ENCODE data around the gene DEPDC4. TPM values are rescaled to one million over a fixed set of nuclear protein-coding genes. Genes with fewer than 3 reads are reported as not detected.
"Not testable (repeated sequence)": the region's sequence is repeated elsewhere in the genome, so short reads cannot be mapped to it uniquely, and the experiment has no call there.

The DEPDC4 gene
- total RNA-seq, 1 experiment from 2014 or later, result 1.9 TPM

DNA sequence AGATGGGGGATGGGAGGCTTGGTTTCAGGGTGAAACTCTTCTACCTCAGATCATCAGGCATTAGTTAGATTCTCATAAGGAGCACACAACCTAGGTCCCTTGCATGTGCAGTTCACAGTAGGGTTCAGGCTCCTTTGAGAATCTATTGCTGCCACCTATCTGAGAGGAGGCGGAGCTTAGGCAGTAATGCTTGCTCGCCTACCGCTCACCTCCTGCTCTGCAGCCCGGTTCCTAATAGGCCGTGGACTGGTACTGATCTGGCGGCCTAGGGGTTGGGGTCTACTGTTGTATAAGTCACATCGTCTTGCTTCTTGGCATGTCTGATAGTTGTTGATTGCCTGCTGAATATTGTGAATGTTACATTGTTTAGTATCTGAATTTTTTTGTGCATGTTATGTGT, 12.3 kb upstream of the DEPDC4 start:
- Histone ChIP-seq H3K27me3 (replicated peaks) (no peaks in the 10 kb centered on the region), H3K4me3 (no peak overlapping the region), H3K4me1 (replicated peaks) (no peaks in the 10 kb centered on the region)

DNA sequence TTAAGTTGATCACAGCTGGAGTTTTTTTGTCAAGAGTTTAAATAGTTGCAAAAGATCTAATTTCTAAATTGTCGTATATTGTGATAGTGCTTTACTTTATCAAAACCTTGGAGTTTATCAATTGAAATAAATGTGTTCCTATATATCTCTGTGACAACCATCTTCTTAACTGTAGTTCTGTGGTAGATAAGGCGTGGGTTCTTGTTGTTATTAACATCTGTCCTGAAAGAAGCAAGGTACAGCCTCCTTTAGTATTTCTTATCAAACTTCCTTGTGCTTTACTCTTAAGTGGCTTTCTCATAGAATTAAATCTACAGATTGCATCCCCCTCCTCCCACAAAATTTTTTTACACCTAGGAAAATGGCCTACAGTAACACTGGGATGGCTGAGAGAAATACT, 7.4 kb upstream of the DEPDC4 start:
- no peak for DNase-seq (ENCODE audit: low read depth in 1 of 2, low spot score in 2 of 2)
- Histone ChIP-seq H3K4me1 (replicated peaks) (no peaks in the 10 kb centered on the region), H3K36me3 (no peaks in the 10 kb centered on the region), H3K4me3 (no peak overlapping the region), H3K27ac (no peak overlapping the region), H3K9me3 (replicated peaks) (no peaks in the 10 kb centered on the region), H3K27me3 (replicated peaks) (no peaks in the 10 kb centered on the region)

More for the DNA sequence above, 12.3 kb upstream of the DEPDC4 start:
- Histone ChIP-seq H3K9me3 (replicated peaks) (no peaks in the 10 kb centered on the region), H3K36me3 (0 out of 2 replicates have a peak, but pooled peaks cover 2% of the 10 kb centered on the region), H3K27ac (no peak overlapping the region)
- no peak for DNase-seq (ENCODE audit: low read depth in 1 of 2, low spot score in 2 of 2)

DNA sequence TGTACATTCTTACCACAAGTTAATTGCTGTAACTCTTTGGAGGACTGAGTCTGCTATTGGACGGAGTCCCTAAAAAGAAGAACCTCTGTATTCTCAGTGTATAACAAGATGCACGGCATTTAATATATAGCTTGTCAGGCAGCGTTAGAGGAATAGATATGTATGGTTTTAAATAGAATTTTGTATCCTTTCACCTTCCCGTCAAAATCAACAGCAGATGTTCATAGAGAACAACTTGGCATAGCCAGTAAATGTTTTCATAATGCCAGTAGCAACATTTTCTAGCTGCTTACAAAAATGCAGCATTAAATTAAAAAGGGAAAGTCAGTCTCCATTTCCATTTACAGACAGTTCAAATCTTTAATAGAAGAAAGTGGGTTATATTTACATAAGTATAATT, 6.9 kb upstream of the DEPDC4 start:
- Histone ChIP-seq H3K36me3 (no peaks in the 10 kb centered on the region), H3K27me3 (replicated peaks) (no peaks in the 10 kb centered on the region), H3K4me1 (replicated peaks) (peaks cover 4% of the 10 kb centered on the region), H3K4me3 (no peak overlapping the region), H3K27ac (no peak overlapping the region), H3K9me3 (replicated peaks) (no peaks in the 10 kb centered on the region)
- DNase-seq (ENCODE audit: low read depth in 1 of 2, low spot score in 2 of 2), result no peak

- DNase-seq (ENCODE audit: low read depth in 1 of 2, low spot score in 2 of 2), result peak in 1 of 2 experiments; percentile 1
- Histone ChIP-seq H3K4me3 (peak overlapping the region; percentile 92), H3K9me3 (replicated peaks) (no peaks in the 10 kb centered on the region), H3K27me3 (replicated peaks) (no peaks in the 10 kb centered on the region), H3K27ac (no peak overlapping the region), H3K4me1 (replicated peaks) (peaks cover 18% of the 10 kb centered on the region), H3K36me3 (peaks cover 5% of the 10 kb centered on the region)
Measured at GRCh38 chr12:100268835-100269564, 2.1 kb upstream of the DEPDC4 start.

DNA sequence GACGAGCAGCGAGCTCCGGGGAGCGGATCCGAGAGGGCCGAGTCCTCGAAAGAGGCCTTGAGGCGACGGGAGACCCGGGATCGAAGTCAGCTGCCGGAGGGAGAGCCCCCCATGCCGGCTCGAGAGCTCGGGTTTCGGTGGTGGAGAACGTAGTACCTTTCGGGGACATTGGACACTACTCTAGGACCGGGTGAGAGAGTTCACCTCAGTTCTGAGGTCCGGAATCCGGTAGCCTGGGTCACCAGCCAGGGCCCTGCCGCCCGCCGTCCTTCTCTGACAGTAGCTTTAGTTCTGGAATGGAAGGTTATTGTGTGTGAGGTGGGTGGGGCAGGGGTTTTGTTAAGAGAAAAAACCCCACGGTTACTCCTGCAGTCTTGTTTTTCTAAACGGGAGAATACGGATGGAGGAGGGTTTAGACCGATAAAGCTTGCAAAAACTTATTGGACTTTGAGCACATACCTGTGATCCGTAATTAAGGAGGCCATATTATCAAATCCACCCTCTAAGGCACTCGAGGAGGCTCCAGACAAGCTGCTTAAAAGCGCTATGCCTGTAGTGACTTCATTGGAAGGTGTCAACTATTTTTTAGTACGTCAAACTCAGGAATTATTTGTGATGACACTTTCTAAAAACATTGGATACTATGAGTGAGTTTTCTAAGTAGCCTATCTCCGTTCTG, 863 bp upstream of the DEPDC4 start:
- Histone ChIP-seq H3K27me3 (replicated peaks) (no peaks in the 10 kb centered on the region), H3K9me3 (replicated peaks) (no peaks in the 10 kb centered on the region), H3K4me3 (peak overlapping the region; percentile 92), H3K4me1 (replicated peaks) (peaks cover 18% of the 10 kb centered on the region), H3K27ac (peak overlapping the region; percentile 81), H3K36me3 (peaks cover 5% of the 10 kb centered on the region)
- DNase-seq (ENCODE audit: low read depth in 1 of 2, low spot score in 2 of 2), result no peak

DNA sequence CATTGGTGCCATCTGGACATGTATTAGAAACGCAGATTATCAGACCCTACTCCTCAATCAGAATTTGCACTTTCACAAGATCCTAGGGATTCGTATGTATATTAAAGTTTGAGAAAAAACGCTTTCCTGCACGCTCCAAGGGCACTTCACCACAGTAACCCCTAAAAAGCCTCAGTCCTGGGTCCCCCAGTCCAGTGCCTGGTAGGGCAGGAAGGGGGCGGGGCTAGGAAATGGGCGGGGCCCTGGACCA, 369 bp downstream of the DEPDC4 start:
- H3K36me3 ChIP-seq, result peaks cover 5% of the 10 kb centered on the region
- H3K9me3 ChIP-seq (replicated peaks), result no peaks in the 10 kb centered on the region
- H3K4me3 ChIP-seq, result peak overlapping the region; percentile 92
- no peaks in the 10 kb centered on the region for H3K27me3 ChIP-seq (replicated peaks)
- H3K4me1 ChIP-seq (replicated peaks), result peaks cover 18% of the 10 kb centered on the region
- peak overlapping the region; percentile 81 for H3K27ac ChIP-seq
- peak in 1 of 2 experiments; percentile 89 for DNase-seq (ENCODE audit: low read depth in 1 of 2, low spot score in 2 of 2)

DNA sequence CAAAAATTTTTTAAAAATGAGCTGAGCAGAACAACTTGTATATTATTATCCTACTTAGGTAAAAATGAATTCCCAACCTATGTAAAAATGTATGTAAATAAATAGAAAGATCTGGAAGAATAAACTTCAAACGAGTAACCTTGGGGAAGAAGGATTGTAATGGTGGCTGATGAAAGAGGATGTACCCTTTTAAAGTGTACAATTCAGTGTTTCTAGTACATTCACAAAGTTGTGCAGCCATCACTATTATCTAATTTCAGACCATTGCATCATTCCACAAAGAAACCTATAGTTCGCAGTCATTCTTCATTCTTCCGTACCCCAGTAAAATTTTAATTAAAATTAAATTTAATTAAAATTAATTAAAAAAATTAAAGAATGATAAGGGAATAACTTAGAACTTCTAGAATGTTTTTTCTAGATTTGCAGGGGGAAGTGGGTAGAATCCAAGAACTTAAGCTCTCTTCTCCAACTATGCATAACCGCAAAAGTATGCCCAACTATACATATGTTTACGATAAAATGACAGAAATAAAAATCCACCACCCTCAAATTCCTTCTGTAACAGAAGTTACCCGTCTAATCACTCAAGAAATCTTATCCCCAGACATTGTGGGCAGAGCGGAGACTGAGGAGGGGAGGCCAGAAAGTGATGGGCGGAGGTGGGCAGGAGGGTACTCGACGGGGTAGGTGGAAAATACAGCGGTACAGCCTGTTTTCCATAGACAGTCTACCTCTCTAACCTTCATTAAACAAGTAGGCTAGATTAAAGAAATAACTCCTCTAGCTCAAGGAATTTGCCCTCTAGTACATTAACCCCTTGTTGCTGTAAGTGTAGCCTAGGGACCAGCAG, 921 bp downstream of the DEPDC4 start:
- Histone ChIP-seq H3K36me3 (peaks cover 5% of the 10 kb centered on the region), H3K27ac (0 out of 2 replicates have a peak overlapping the region, but pooled peaks have one; percentile 81), H3K27me3 (replicated peaks) (no peaks in the 10 kb centered on the region), H3K4me1 (replicated peaks) (peaks cover 18% of the 10 kb centered on the region), H3K9me3 (replicated peaks) (no peaks in the 10 kb centered on the region), H3K4me3 (peak overlapping the region; percentile 92)
- no peak for DNase-seq (ENCODE audit: low read depth in 1 of 2, low spot score in 2 of 2)

- H3K27me3 ChIP-seq (replicated peaks); H3K9me3 ChIP-seq (replicated peaks); DNase-seq (ENCODE audit: low read depth in 1 of 2, low spot score in 2 of 2); H3K36me3 ChIP-seq; H3K4me3 ChIP-seq; H3K27ac ChIP-seq: not testable (repeated sequence)
- H3K4me1 ChIP-seq (replicated peaks), result peaks cover 18% of the 10 kb centered on the region
Measured at GRCh38 chr12:100265107-100265506, 1.8 kb downstream of the DEPDC4 start.

DNA sequence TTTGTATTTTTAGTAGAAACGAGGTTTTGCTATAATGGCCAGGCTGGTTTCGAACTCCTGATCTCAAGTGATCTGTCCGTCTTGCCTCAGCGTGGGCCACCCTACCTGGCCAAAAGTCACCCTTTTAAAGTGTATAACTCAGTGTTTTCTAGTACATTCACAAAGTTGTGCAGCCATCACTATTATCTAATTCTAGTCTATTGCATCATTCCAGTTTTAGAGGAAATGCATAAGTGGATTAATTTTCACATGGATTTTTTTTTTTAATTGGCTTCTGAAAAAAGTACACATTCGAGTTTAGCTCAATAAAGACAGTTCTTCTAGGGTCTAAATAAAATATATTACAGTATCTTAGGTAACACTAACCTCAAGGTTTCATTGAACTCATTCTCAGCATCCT, 3.7 kb downstream of the DEPDC4 start:
- Histone ChIP-seq H3K9me3 (replicated peaks) (no peaks in the 10 kb centered on the region), H3K4me3 (no peak overlapping the region), H3K4me1 (replicated peaks) (peaks cover 8% of the 10 kb centered on the region), H3K36me3 (peaks cover 5% of the 10 kb centered on the region), H3K27ac (no peak overlapping the region), H3K27me3 (replicated peaks) (no peaks in the 10 kb centered on the region)
- DNase-seq (ENCODE audit: low read depth in 1 of 2, low spot score in 2 of 2), result no peak

GRCh38 chr12:100258127-100258526, 8.8 kb downstream of the DEPDC4 start:
- no peaks in the 10 kb centered on the region for H3K4me1 ChIP-seq (replicated peaks)
- no peak for DNase-seq (ENCODE audit: low read depth in 1 of 2, low spot score in 2 of 2)

DNA sequence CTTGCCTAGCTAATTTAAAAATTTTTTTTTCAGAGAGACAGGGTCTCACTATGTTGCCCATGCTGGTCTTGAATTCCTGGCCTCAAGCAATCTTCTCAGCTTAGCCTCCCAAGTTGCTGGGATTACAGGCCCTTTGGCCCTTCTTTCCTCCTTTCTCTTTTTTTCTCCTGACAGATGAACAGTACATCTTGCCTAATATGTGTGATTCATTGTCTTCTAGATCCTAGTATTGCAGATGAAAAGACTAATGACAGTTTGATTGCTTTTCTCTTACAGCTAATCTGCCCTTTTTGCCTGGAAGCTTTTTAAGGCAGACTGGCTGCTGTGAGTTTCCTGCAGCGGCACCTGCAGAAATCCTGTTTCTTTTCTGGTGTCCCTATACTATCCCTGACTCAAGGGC, 12.0 kb downstream of the DEPDC4 start:
- Histone ChIP-seq H3K36me3 (no peaks in the 10 kb centered on the region), H3K9me3 (replicated peaks) (no peaks in the 10 kb centered on the region), H3K27ac (no peak overlapping the region), H3K27me3 (replicated peaks) (no peaks in the 10 kb centered on the region), H3K4me3 (no peak overlapping the region), H3K4me1 (replicated peaks) (no peaks in the 10 kb centered on the region)
- no peak for DNase-seq (ENCODE audit: low read depth in 1 of 2, low spot score in 2 of 2)

More at GRCh38 chr12:100258127-100258526, 8.8 kb downstream of the DEPDC4 start:
- Histone ChIP-seq H3K27ac (no peak overlapping the region), H3K9me3 (replicated peaks) (no peaks in the 10 kb centered on the region), H3K36me3 (no peaks in the 10 kb centered on the region), H3K27me3 (replicated peaks) (no peaks in the 10 kb centered on the region), H3K4me3 (no peak overlapping the region)

DNA sequence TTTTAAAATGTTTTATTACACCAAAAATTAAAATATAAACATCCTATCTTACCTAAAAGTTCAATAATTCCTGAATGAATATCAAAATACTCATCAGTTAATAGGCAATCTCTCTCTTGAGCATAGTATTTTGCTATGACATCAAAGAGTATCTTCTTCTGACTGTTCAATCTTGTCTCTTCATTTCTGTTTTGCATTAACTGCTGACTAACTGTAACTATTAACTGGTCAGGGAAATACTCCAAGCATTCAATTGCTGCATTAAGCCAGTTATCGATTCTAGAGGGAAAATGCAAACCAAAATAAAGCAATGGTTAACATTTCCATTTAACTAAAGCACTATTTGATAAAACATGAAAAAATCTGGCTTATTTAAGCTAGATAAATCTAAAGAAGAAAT, 13.4 kb downstream of the DEPDC4 start:
- DNase-seq (ENCODE audit: low read depth in 1 of 2, low spot score in 2 of 2), result no peak
- Histone ChIP-seq H3K9me3 (replicated peaks) (no peaks in the 10 kb centered on the region), H3K27ac (no peak overlapping the region), H3K4me3 (no peak overlapping the region), H3K27me3 (replicated peaks) (no peaks in the 10 kb centered on the region), H3K36me3 (no peaks in the 10 kb centered on the region), H3K4me1 (replicated peaks) (no peaks in the 10 kb centered on the region)

DNA sequence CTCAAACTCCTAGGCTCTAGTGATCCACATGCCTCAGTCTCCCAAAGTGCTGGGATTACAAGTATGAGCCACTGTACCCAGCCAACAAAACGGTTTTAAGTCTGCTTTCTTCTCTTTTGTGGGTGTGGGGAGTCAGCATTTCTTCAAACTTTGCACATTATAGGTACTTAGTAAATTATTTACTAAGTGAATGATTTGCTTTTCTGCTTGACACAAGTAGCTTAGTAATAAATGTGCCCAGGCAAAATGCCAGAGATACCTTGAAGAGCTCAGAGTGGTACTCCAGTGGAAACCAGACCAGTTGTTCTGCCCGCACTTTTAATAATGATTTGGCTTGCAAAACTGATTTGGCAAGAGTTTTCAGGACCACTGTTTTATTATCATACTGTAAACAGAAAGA, 15.0 kb downstream of the DEPDC4 start:
- H3K27me3 ChIP-seq (replicated peaks), result no peaks in the 10 kb centered on the region
- DNase-seq (ENCODE audit: low read depth in 1 of 2, low spot score in 2 of 2), result no peak
- no peak overlapping the region for H3K4me3 ChIP-seq
- H3K36me3 ChIP-seq, result no peaks in the 10 kb centered on the region
- H3K27ac ChIP-seq, result no peak overlapping the region
- no peaks in the 10 kb centered on the region for H3K9me3 ChIP-seq (replicated peaks)
- no peaks in the 10 kb centered on the region for H3K4me1 ChIP-seq (replicated peaks)

GRCh38 chr12:100249941-100250340, 16.9 kb downstream of the DEPDC4 start:
- Histone ChIP-seq H3K27me3 (replicated peaks) (no peaks in the 10 kb centered on the region), H3K4me3 (no peak overlapping the region)

More at GRCh38 chr12:100249941-100250340, 16.9 kb downstream of the DEPDC4 start:
- DNase-seq (ENCODE audit: low read depth in 1 of 2, low spot score in 2 of 2), result no peak
- no peak overlapping the region for H3K27ac ChIP-seq
- H3K9me3 ChIP-seq (replicated peaks), result no peaks in the 10 kb centered on the region
- H3K4me1 ChIP-seq (replicated peaks), result no peaks in the 10 kb centered on the region
- H3K36me3 ChIP-seq, result no peaks in the 10 kb centered on the region

Data from SJSA1 (cell line).